ENCODE results near the gene LRRC31. TPM values are rescaled to one million over a fixed set of nuclear protein-coding genes. Genes with fewer than 3 reads are reported as not detected.

The LRRC31 gene
- total RNA-seq, 1 donor from 2014 or later, result not detected

GRCh38 chr3:169864270-169864669 is 5.5 kb downstream of the LRRC31 start:
- DNase-seq (ENCODE audit: low read depth in 2 of 2), result no peak

- DNase-seq (ENCODE audit: low read depth in 2 of 2), result peak; percentile 29 to 69
Measured at GRCh38 chr3:169863458-169863899, 6.3 kb downstream of the LRRC31 start.

- DNase-seq (ENCODE audit: low read depth in 2 of 2), result no peak
Measured at GRCh38 chr3:169861871-169862270, 7.9 kb downstream of the LRRC31 start.

GRCh38 chr3:169857811-169858210 is 11.9 kb downstream of the LRRC31 start:
- no peak for DNase-seq (ENCODE audit: low read depth in 2 of 2)

- no peak for DNase-seq (ENCODE audit: low read depth in 2 of 2)
Measured at GRCh38 chr3:169855514-169855913, 14.2 kb downstream of the LRRC31 start.

GRCh38 chr3:169850618-169851017 is 19.1 kb downstream of the LRRC31 start:
- no peak for DNase-seq (ENCODE audit: low read depth in 2 of 2)

- DNase-seq (ENCODE audit: low read depth in 2 of 2), result no peak
Measured at GRCh38 chr3:169848741-169849140, 21.0 kb downstream of the LRRC31 start.

- no peak for DNase-seq (ENCODE audit: low read depth in 2 of 2)
Measured at GRCh38 chr3:169847896-169848295, 21.8 kb downstream of the LRRC31 start.

GRCh38 chr3:169846458-169847193 is 23.1 kb downstream of the LRRC31 start:
- no peak for DNase-seq (ENCODE audit: low read depth in 2 of 2)

- no peak for DNase-seq (ENCODE audit: low read depth in 2 of 2)
Measured at GRCh38 chr3:169842960-169843359, 26.8 kb downstream of the LRRC31 start.

GRCh38 chr3:169841171-169841570 is 28.6 kb downstream of the LRRC31 start:
- DNase-seq (ENCODE audit: low read depth in 2 of 2), result no peak

GRCh38 chr3:169838511-169839030 is 31.2 kb downstream of the LRRC31 start:
- DNase-seq (ENCODE audit: low read depth in 2 of 2), result no peak

- DNase-seq (ENCODE audit: low read depth in 2 of 2), result no peak
Measured at GRCh38 chr3:169836942-169837275, 32.8 kb downstream of the LRRC31 start.

GRCh38 chr3:169836078-169836941 is 33.4 kb downstream of the LRRC31 start:
- no peak for DNase-seq (ENCODE audit: low read depth in 2 of 2)

GRCh38 chr3:169835533-169835932 is 34.2 kb downstream of the LRRC31 start:
- DNase-seq (ENCODE audit: low read depth in 2 of 2), result no peak

GRCh38 chr3:169827712-169828111 is 42.0 kb downstream of the LRRC31 start:
- no peak for DNase-seq (ENCODE audit: low read depth in 2 of 2)

GRCh38 chr3:169825316-169825715 is 44.4 kb downstream of the LRRC31 start:
- DNase-seq (ENCODE audit: low read depth in 2 of 2), result no peak

- DNase-seq (ENCODE audit: low read depth in 2 of 2), result no peak
Measured at GRCh38 chr3:169822983-169823382, 46.8 kb downstream of the LRRC31 start.

- DNase-seq (ENCODE audit: low read depth in 2 of 2), result no peak
Measured at GRCh38 chr3:169822540-169822939, 47.2 kb downstream of the LRRC31 start.

- DNase-seq (ENCODE audit: low read depth in 2 of 2), result no peak
Measured at GRCh38 chr3:169822091-169822490, 47.6 kb downstream of the LRRC31 start.

GRCh38 chr3:169818316-169818715 is 51.4 kb downstream of the LRRC31 start:
- no peak for DNase-seq (ENCODE audit: low read depth in 2 of 2)

- no peak for DNase-seq (ENCODE audit: low read depth in 2 of 2)
Measured at GRCh38 chr3:169815590-169816150, 54.1 kb downstream of the LRRC31 start.
